IgD-negative memory B cell (primary cell): ENCODE data around the gene ANO7. TPM values are rescaled to one million over a fixed set of nuclear protein-coding genes. Genes with fewer than 3 reads are reported as not detected.
"Not testable (repeated sequence)": the region's sequence is repeated elsewhere in the genome, so short reads cannot be mapped to it uniquely, and the experiment has no call there.

Experiments used
- H3K27ac Mint-ChIP-seq, 3 donors: one replicate each; pipeline ENCODE4 v1.8.0; 2020 to 2022; ENCODE audit warnings: mild to moderate bottlenecking in 3 of 3, mixed read lengths in 3 of 3, moderate library complexity in 1 of 3
- H3K27me3 Mint-ChIP-seq: one replicate; pipeline ENCODE4 v1.8.0; 2021; ENCODE audit warnings: mixed read lengths
- H3K36me3 Mint-ChIP-seq: one replicate; pipeline ENCODE4 v1.8.0; 2020; ENCODE audit warnings: mild to moderate bottlenecking, mixed read lengths
- H3K4me1 Mint-ChIP-seq, 3 donors: one replicate each; pipeline ENCODE4 v1.8.0; 2020 to 2022; ENCODE audit warnings: mixed read lengths in 3 of 3, mild to moderate bottlenecking in 1 of 3
- H3K4me3 Mint-ChIP-seq, 4 donors: one replicate each; pipeline ENCODE4 v1.8.0; 2020 to 2022; ENCODE audit warnings: mild to moderate bottlenecking in 4 of 4, mixed read lengths in 4 of 4, moderate library complexity in 3 of 4
- H3K9me3 Mint-ChIP-seq, 3 donors: one replicate each; pipeline ENCODE4 v1.8.0; 2020 to 2021; ENCODE audit warnings: mixed read lengths in 3 of 3, mild to moderate bottlenecking in 1 of 3
- polyA plus RNA-seq: library from polyadenylated mRNA; unstranded; fragments of 300-500 nt; fragmentation: Illumina TruSeq; gene quantifications from one replicate; pipeline ENCODE4 v1.2.3, GENCODE V29; 2021

The ANO7 gene
- polyA plus RNA-seq, 1 donor from 2014 or later = not detected

DNA sequence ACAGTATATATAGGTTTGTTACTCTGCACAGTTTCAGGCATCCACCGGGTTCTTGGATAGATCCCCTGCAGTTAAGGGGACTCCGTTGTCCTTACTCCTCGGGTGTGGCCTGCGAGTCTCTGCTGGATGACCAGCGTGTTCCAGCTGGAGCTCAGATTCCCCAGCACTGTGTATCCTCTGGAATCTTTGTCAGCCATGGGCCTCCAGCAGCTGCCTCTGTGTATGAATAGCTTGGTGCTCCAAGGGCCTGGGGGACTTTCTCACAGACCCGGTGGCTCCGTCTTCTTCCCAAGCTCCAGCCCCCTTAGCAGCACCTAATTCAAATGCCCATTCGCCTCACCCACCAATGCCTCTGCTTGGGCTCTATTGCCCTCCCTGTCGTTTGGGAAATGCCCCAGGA is 6.3 kb downstream of the ANO7 start:
- Mint-ChIP-seq H3K27ac (no peak overlapping the region), H3K27me3 (no peaks in the 10 kb centered on the region), H3K4me1 (no peaks in the 10 kb centered on the region), H3K9me3 (no peaks in the 10 kb centered on the region), H3K4me3 (no peak overlapping the region), H3K36me3 (no peaks in the 10 kb centered on the region)

GRCh38 chr2:241195506-241196130 is 7.1 kb downstream of the ANO7 start:
- Mint-ChIP-seq H3K27me3 (no peaks in the 10 kb centered on the region), H3K27ac (no peak overlapping the region), H3K36me3 (no peaks in the 10 kb centered on the region), H3K4me3 (no peak overlapping the region), H3K9me3 (no peaks in the 10 kb centered on the region), H3K4me1 (no peaks in the 10 kb centered on the region)

- H3K27ac Mint-ChIP-seq, H3K27me3 Mint-ChIP-seq, H3K9me3 Mint-ChIP-seq, H3K36me3 Mint-ChIP-seq, H3K4me3 Mint-ChIP-seq, H3K4me1 Mint-ChIP-seq: not testable (repeated sequence)
Measured at GRCh38 chr2:241197246-241197645, 8.8 kb downstream of the ANO7 start.

GRCh38 chr2:241197947-241198346 is 9.5 kb downstream of the ANO7 start:
- H3K36me3 Mint-ChIP-seq = no peaks in the 10 kb centered on the region
- no peaks in the 10 kb centered on the region for H3K9me3 Mint-ChIP-seq
- no peaks in the 10 kb centered on the region for H3K27me3 Mint-ChIP-seq
- no peak overlapping the region for H3K27ac Mint-ChIP-seq
- no peaks in the 10 kb centered on the region for H3K4me1 Mint-ChIP-seq
- H3K4me3 Mint-ChIP-seq = no peak overlapping the region

DNA sequence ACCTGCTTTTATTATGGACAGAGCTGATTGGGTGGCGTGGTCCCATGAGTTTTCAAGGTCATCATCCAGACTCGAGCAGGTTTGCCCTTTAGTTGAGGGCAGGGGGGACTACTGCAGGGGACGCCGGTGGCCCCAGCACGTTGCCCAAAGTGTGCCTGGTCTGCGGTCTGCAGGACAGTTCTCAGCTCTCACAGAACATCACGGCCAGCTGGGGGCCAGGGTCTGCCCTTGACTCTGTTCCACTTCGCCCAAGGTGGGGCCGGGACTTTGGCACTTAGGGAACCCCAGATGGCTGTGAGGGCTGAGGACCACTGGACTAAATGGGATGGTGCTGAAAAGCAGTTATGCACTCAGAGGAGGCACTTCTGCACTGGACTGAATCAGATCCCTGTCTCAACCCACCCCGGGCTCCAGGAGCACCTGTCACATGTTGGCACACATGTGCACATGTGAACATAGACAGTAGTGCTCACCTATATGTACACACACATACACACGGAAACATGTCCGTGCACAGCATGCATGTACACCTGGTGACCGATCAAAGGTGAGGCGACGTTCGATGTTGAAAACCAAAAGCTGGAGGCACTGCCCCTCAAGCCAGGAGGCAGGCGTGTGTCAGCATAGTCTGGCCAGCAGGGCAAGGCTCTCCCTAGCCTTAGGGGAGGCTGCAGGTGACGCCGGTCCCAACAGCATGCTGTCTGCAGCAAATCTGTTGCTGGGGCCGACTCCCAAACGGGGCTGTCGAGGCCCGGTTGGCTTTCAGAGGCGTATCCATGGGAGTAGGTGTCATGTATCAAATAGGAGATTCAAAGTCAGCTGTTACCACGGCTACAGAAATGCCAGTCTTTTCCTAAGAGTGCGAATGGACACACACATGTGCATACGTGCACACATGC is 10.2 kb downstream of the ANO7 start:
- H3K36me3 Mint-ChIP-seq = no peaks in the 10 kb centered on the region
- no peaks in the 10 kb centered on the region for H3K9me3 Mint-ChIP-seq
- H3K27me3 Mint-ChIP-seq = no peaks in the 10 kb centered on the region
- H3K4me1 Mint-ChIP-seq = no peaks in the 10 kb centered on the region
- H3K4me3 Mint-ChIP-seq = no peak overlapping the region
- no peak overlapping the region for H3K27ac Mint-ChIP-seq

DNA sequence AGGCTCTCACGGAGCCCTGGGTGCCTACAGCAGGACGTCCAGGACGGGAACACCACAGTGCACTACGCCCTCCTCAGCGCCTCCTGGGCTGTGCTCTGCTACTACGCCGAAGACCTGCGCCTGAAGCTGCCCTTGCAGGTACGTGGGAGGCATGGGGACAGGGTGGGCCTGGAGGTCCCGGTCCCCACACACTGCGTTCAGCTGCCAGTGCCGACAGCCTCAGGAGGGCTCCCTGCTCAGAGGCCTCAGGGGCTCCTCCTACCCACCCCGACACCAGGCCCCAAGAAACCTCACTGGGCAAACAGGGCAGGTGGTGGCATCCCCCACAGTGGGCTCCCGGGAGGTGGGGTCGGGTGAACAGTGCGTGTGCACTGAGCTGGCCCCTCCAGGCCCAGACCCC is 10.8 kb downstream of the ANO7 start:
- no peaks in the 10 kb centered on the region for H3K27me3 Mint-ChIP-seq
- H3K36me3 Mint-ChIP-seq = no peaks in the 10 kb centered on the region
- H3K4me1 Mint-ChIP-seq = no peaks in the 10 kb centered on the region
- H3K9me3 Mint-ChIP-seq = no peaks in the 10 kb centered on the region
- no peak overlapping the region for H3K27ac Mint-ChIP-seq
- H3K4me3 Mint-ChIP-seq = no peak overlapping the region

- Mint-ChIP-seq H3K4me3 (no peak overlapping the region), H3K9me3 (no peaks in the 10 kb centered on the region), H3K4me1 (no peaks in the 10 kb centered on the region), H3K27ac (no peak overlapping the region), H3K36me3 (no peaks in the 10 kb centered on the region), H3K27me3 (no peaks in the 10 kb centered on the region)
Measured at GRCh38 chr2:241199897-241200821, 11.7 kb downstream of the ANO7 start.

DNA sequence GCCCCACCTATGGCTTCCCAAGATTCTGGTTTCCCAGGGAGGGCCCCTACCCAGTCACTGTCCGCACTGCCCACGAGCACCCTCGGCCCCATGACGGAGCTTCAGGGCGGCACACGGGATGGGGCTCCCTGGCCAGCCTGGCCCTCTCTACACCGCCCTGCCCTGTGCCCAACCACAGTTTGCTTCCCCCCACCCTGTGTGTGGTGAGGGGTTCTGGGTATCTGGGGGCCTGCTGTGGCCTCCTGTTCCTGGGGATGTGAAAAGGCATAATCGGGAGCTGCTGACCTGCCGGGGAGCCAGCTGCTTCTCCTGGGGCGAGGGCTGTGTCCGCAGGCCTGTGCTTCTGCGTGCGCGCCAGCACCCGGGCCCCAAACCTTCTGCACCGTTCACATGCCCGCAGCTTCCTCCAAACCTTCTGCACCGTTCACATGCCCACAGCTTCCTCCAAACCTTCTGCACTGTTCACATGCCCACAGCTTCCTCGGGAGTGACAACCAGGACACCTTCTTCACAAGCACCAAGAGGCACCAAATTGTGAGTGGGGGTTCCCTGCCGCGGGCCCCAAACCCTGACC is 12.4 kb downstream of the ANO7 start:
- H3K27ac Mint-ChIP-seq = no peak overlapping the region
- no peaks in the 10 kb centered on the region for H3K36me3 Mint-ChIP-seq
- no peaks in the 10 kb centered on the region for H3K9me3 Mint-ChIP-seq
- H3K27me3 Mint-ChIP-seq = no peaks in the 10 kb centered on the region
- H3K4me3 Mint-ChIP-seq = no peak overlapping the region
- H3K4me1 Mint-ChIP-seq = no peaks in the 10 kb centered on the region

GRCh38 chr2:241201445-241202267 is 13.2 kb downstream of the ANO7 start:
- no peaks in the 10 kb centered on the region for H3K36me3 Mint-ChIP-seq
- no peaks in the 10 kb centered on the region for H3K27me3 Mint-ChIP-seq
- H3K9me3 Mint-ChIP-seq = no peaks in the 10 kb centered on the region
- H3K27ac Mint-ChIP-seq = no peak overlapping the region
- no peaks in the 10 kb centered on the region for H3K4me1 Mint-ChIP-seq
- H3K4me3 Mint-ChIP-seq = no peak overlapping the region

- H3K4me3 Mint-ChIP-seq = no peak overlapping the region
- no peaks in the 10 kb centered on the region for H3K4me1 Mint-ChIP-seq
- no peaks in the 10 kb centered on the region for H3K9me3 Mint-ChIP-seq
- H3K36me3 Mint-ChIP-seq = no peaks in the 10 kb centered on the region
- no peak overlapping the region for H3K27ac Mint-ChIP-seq
- no peaks in the 10 kb centered on the region for H3K27me3 Mint-ChIP-seq
Measured at GRCh38 chr2:241202268-241202585, 13.8 kb downstream of the ANO7 start.

GRCh38 chr2:241202681-241203080 is 14.2 kb downstream of the ANO7 start:
- Mint-ChIP-seq H3K9me3 (no peaks in the 10 kb centered on the region), H3K27ac (no peak overlapping the region), H3K27me3 (no peaks in the 10 kb centered on the region), H3K4me1 (no peaks in the 10 kb centered on the region), H3K4me3 (no peak overlapping the region), H3K36me3 (no peaks in the 10 kb centered on the region)

DNA sequence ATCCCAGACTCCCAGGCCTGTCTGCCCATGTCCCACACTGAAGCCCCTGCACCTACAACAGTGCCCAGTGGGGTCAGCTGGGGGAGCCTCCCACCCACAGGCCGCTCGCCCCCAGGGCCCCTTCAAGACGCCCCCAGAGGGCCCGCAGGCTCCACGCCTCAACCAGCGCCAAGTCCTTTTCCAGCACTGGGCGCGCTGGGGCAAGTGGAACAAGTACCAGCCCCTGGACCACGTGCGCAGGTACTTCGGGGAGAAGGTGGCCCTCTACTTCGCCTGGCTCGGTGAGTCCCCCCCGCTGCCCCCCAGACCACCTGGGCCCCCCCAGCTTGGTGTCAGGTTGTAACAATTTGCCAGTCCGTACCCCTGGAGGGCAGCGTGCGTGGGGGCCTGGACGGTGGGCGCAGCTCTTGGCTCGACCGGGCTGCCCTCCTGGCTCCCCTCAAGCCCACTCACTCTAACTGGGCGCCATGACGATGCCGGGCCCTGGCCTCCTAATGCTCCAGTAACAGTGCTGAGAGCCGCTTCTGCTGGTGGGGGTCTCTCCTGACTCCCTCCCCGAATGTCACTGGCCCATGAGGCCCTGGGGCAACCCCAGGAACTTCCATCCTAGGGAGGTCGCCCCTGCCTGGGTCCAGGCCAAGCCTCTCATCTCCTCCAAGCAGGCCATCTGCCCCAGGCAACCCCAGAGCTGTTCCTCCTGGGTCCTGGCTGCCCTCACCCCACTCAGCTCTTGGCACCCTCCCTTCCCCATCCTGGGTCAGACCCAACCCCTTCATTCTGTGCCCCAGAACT is 14.9 kb downstream of the ANO7 start:
- Mint-ChIP-seq H3K27me3 (no peaks in the 10 kb centered on the region), H3K4me3 (no peak overlapping the region), H3K4me1 (no peaks in the 10 kb centered on the region), H3K27ac (no peak overlapping the region), H3K36me3 (no peaks in the 10 kb centered on the region), H3K9me3 (no peaks in the 10 kb centered on the region)

GRCh38 chr2:241204010-241204384 is 15.5 kb downstream of the ANO7 start:
- no peak overlapping the region for H3K27ac Mint-ChIP-seq
- H3K9me3 Mint-ChIP-seq = no peaks in the 10 kb centered on the region
- no peaks in the 10 kb centered on the region for H3K36me3 Mint-ChIP-seq
- H3K27me3 Mint-ChIP-seq = no peaks in the 10 kb centered on the region
- H3K4me1 Mint-ChIP-seq = no peaks in the 10 kb centered on the region
- H3K4me3 Mint-ChIP-seq = peak overlapping the region in 1 of 4 donors; percentile 47

GRCh38 chr2:241204490-241204889 is 16.0 kb downstream of the ANO7 start:
- Mint-ChIP-seq H3K4me1 (no peaks in the 10 kb centered on the region), H3K4me3 (peak overlapping the region in 1 of 4 donors; percentile 8), H3K9me3 (no peaks in the 10 kb centered on the region), H3K36me3 (no peaks in the 10 kb centered on the region), H3K27ac (no peak overlapping the region), H3K27me3 (no peaks in the 10 kb centered on the region)
